ENCODE results near the gene SOS1.
A peak's percentile ranks its signal among the peaks of the same experiment; 100 is the strongest.

SOS1 gene

DNA sequence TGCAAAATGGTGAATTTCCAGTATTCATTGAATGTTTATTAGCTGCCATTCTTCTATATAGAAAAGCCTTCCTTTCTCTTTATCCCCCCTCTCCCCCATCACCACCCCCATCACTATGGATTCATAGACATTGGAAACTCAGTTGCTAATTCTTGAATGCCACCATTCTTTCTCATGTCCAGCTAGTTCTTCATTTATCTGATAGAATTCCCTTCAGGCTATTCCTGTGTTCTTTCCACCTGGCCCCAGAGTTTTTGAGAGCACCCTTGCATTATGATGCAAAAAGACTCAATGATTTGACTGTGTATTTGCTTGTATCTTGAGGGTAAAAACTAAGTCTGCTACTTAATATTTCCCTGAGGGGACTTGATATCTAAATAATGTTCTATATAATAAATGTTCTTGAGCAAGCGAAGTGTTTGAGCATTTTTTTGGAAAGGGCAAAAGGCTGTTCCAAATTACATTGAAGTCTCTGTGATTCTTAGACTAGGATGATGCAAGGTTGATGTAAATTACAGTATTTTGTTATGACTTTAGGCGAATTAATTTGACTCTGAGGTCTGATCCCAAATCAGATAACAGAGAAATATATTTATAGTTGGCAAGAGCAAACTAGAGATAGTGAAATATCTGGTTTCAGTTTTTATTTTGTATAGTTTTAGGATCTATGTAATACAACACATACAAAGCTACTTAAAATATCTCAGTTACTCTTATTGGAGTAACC is 18.8 kb upstream of the SOS1 start:
- ChIA-PET CTCF (interaction anchor here (0.6 to 1.5 kb wide), 2 partner anchors 15 to 70 kb away, joined by 4 to 7 read pairs; no protein-coding TSS in a partner anchor), POLR2A (interaction anchor here (1.5 kb wide), 2 partner anchors 13 to 19 kb away, joined by 3 to 6 read pairs; partner anchors contain the start of gene SOS1)
- H3K4me3 ChIP-seq (ENCODE audit: low read depth, low read length), result no peak overlapping the region
- no peaks in the 10 kb centered on the region for H3K9me3 ChIP-seq (ENCODE audit: control insufficient read depth, insufficient read depth, low read depth, low read length)
- H3K36me3 ChIP-seq (ENCODE audit: control insufficient read depth in 2 of 2, insufficient read depth in 1 of 2, low read length in 2 of 2), result no peaks in the 10 kb centered on the region
- H3K27ac ChIP-seq (ENCODE audit: extremely low read depth, low read depth, low read length), result peak overlapping the region; percentile 10; the same call in 1 of the 2 replicates
- H3K4me1 ChIP-seq (ENCODE audit: control insufficient read depth, insufficient read depth, low read length), result peaks cover 10% of the 10 kb centered on the region
- TF ChIP-seq ZNF514 (tag by site-specific recombination; IDR thresholded peaks at IDR 0.05), result no peak
- TF ChIP-seq ZNF76 (tag by site-specific recombination; IDR thresholded peaks at IDR 0.05; ENCODE audit: borderline replicate concordance, low read depth), result no peak
- no peak for TF ChIP-seq ZNF837 (tag by site-specific recombination; IDR thresholded peaks at IDR 0.05)
- TF ChIP-seq, protein P1, sequence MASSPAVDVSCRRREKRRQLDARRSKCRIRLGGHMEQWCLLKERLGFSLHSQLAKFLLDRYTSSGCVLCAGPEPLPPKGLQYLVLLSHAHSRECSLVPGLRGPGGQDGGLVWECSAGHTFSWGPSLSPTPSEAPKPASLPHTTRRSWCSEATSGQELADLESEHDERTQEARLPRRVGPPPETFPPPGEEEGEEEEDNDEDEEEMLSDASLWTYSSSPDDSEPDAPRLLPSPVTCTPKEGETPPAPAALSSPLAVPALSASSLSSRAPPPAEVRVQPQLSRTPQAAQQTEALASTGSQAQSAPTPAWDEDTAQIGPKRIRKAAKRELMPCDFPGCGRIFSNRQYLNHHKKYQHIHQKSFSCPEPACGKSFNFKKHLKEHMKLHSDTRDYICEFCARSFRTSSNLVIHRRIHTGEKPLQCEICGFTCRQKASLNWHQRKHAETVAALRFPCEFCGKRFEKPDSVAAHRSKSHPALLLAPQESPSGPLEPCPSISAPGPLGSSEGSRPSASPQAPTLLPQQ (tag by site-specific recombination; IDR thresholded peaks at IDR 0.05), result 0 out of 2 replicates have a peak, but pooled peaks have one; percentile 22
- TF ChIP-seq ZIC2 (tag by site-specific recombination; IDR thresholded peaks at IDR 0.05), result no peak
- 0 out of 2 replicates have a peak, but pooled peaks have one; percentile 15 for TF ChIP-seq ZNF335 (tag by site-specific recombination; conservative IDR thresholded peaks at IDR 0.05)
- no peak for TF ChIP-seq ZNF19 (tag by site-specific recombination; IDR thresholded peaks at IDR 0.05; ENCODE audit: low read depth)
- TF ChIP-seq ZNF280D (tag by site-specific recombination; IDR thresholded peaks at IDR 0.05), result no peak
- no peak for TF ChIP-seq ZSCAN30 (tag by site-specific recombination; IDR thresholded peaks at IDR 0.05)
- no peak for TF ChIP-seq ZSCAN18 (tag by site-specific recombination; IDR thresholded peaks at IDR 0.05)
- no peak for TF ChIP-seq ZFP41 (tag by site-specific recombination; IDR thresholded peaks at IDR 0.05; ENCODE audit: borderline replicate concordance)
- TF ChIP-seq ZNF558 (tag by site-specific recombination; IDR thresholded peaks at IDR 0.05), result 0 out of 2 replicates have a peak, but pooled peaks have one; percentile 26
- TF ChIP-seq, protein P2, sequence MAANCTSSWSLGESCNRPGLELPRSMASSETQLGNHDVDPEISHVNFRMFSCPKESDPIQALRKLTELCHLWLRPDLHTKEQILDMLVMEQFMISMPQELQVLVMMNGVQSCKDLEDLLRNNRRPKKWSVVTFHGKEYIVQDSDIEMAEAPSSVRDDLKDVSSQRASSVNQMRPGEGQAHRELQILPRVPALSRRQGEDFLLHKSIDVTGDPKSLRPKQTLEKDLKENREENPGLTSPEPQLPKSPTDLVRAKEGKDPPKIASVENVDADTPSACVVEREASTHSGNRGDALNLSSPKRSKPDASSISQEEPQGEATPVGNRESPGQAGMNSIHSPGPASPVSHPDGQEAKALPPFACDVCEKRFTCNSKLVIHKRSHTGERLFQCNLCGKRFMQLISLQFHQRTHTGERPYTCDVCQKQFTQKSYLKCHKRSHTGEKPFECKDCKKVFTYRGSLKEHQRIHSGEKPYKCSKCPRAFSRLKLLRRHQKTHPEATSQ (tag by site-specific recombination; IDR thresholded peaks at IDR 0.05), result no peak
- TF ChIP-seq ELK4 (IDR thresholded peaks at IDR 0.05; ENCODE audit: borderline replicate concordance, low read depth, low read length), result no peak
- no peak for TF ChIP-seq MEIS1 (CRISPR knock-in tag; IDR thresholded peaks at IDR 0.05; ENCODE audit: borderline replicate concordance)
- TF ChIP-seq ZBTB7A (tag by site-specific recombination; IDR thresholded peaks at IDR 0.05; ENCODE audit: low read depth), result no peak
- no peak for TF ChIP-seq YY1 (tag by site-specific recombination; IDR thresholded peaks at IDR 0.05)
- TF ChIP-seq RBAK (tag by site-specific recombination; IDR thresholded peaks at IDR 0.05), result no peak
- no peak for TF ChIP-seq SP7 (tag by site-specific recombination; IDR thresholded peaks at IDR 0.05)
- peak; percentile 26; the same call in 1 of the 2 replicates for TF ChIP-seq FEZF1 (tag by site-specific recombination; IDR thresholded peaks at IDR 0.05)
- no peak for TF ChIP-seq ZNF175 (tag by site-specific recombination; IDR thresholded peaks at IDR 0.05)
- TF ChIP-seq ZNF174 (tag by site-specific recombination; IDR thresholded peaks at IDR 0.05), result no peak
- TF ChIP-seq PRDM6 (tag by site-specific recombination; IDR thresholded peaks at IDR 0.05), result peak; percentile 72
- no peak for TF ChIP-seq ZNF221 (tag by site-specific recombination; IDR thresholded peaks at IDR 0.05; ENCODE audit: borderline replicate concordance)
- no peak for TF ChIP-seq ZNF404 (tag by site-specific recombination; IDR thresholded peaks at IDR 0.05)
- TF ChIP-seq ZNF843 (tag by site-specific recombination; IDR thresholded peaks at IDR 0.05), result peak; percentile 52
